GM06990 (cell line): ENCODE data around the gene PIPOX.

Source experiments
- DNase-seq: peaks from one replicate; pipeline ENCODE4 v3.0.0-alpha.2; 2011; ENCODE audit not compliant: insufficient read length; ENCODE audit errors: extremely low read depth
- H3K27me3 ChIP-seq: replicated peaks from 2 replicates; pipeline ENCODE4 v1.6.0; 2011; ENCODE audit warnings: low read length; ENCODE audit not compliant: control insufficient read depth, insufficient read depth
- H3K36me3 ChIP-seq: 2 replicates; pipeline ENCODE4 v1.5.1; 2011; ENCODE audit warnings: low read length; ENCODE audit not compliant: control insufficient read depth, insufficient read depth
- H3K4me3 ChIP-seq: replicated peaks from 2 replicates; pipeline ENCODE4 v1.5.1; 2011; ENCODE audit warnings: low read depth, mild to moderate bottlenecking, control low read depth, low read length
- TF ChIP-seq, protein P1 (sequence below): IDR thresholded peaks from 2 replicates; pipeline ENCODE4 v1.5.1; 2011; ENCODE audit warnings: low read length, control low read depth, mild to moderate bottlenecking, inconsistent platforms; ENCODE audit not compliant: insufficient read depth, poor library complexity, severe bottlenecking

The PIPOX gene

GRCh38 chr17:29058391-29058790 is 15.4 kb downstream of the PIPOX start:
- TF ChIP-seq, protein P1, sequence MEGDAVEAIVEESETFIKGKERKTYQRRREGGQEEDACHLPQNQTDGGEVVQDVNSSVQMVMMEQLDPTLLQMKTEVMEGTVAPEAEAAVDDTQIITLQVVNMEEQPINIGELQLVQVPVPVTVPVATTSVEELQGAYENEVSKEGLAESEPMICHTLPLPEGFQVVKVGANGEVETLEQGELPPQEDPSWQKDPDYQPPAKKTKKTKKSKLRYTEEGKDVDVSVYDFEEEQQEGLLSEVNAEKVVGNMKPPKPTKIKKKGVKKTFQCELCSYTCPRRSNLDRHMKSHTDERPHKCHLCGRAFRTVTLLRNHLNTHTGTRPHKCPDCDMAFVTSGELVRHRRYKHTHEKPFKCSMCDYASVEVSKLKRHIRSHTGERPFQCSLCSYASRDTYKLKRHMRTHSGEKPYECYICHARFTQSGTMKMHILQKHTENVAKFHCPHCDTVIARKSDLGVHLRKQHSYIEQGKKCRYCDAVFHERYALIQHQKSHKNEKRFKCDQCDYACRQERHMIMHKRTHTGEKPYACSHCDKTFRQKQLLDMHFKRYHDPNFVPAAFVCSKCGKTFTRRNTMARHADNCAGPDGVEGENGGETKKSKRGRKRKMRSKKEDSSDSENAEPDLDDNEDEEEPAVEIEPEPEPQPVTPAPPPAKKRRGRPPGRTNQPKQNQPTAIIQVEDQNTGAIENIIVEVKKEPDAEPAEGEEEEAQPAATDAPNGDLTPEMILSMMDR: no peak
- no peaks in the 10 kb centered on the region for H3K36me3 ChIP-seq
- no peak for DNase-seq
- H3K4me3 ChIP-seq: no peak overlapping the region
- H3K27me3 ChIP-seq: peaks cover 1% of the 10 kb centered on the region

DNA sequence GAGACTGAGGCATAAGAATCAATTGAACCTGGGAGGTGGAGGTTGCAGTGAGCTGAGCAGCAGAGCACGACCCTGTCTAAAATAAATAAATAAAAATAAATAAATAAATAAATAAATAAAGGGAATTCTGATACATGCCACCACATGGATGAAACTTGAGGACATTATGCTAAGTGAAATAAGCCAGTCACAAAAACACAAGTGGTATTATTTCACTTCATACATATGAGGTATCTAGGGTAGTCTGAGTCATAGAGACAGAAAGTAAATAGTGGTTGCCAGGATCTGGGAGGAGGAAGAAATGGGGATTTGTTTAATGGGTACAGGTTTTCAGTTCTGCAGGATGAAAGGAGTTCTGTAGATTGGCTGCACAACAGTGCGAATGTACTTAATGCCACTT is 16.3 kb downstream of the PIPOX start:
- Histone ChIP-seq H3K36me3 (no peaks in the 10 kb centered on the region), H3K27me3 (peaks cover 1% of the 10 kb centered on the region), H3K4me3 (no peak overlapping the region)
- TF ChIP-seq, protein P1: no peak
- DNase-seq: no peak

GRCh38 chr17:29060475-29060874 is 17.5 kb downstream of the PIPOX start:
- Histone ChIP-seq H3K36me3 (no peaks in the 10 kb centered on the region), H3K27me3 (no peaks in the 10 kb centered on the region), H3K4me3 (no peak overlapping the region)
- TF ChIP-seq, protein P1: no peak
- DNase-seq: no peak

DNA sequence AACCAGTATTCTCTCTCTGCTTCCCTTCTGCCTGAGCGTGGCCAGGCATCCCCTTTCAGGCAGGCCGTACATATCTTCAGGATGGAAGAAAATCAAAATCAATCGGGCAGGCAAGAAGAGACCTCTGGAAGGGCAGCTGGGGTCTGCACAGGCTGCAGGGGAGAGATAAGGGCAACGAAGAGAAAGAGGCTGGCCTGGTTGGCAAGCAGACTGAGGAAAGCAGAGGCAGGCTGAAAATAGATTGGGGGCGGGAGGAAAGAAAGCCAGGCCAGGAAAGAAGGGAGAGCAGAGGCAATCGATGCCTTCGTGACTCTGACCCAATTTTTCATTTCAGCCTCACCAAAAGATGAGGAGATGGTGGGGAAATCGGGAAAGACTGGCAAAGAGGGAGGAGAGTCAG is 18.1 kb downstream of the PIPOX start:
- H3K4me3 ChIP-seq: no peak overlapping the region
- DNase-seq: no peak
- no peaks in the 10 kb centered on the region for H3K27me3 ChIP-seq
- no peaks in the 10 kb centered on the region for H3K36me3 ChIP-seq
- TF ChIP-seq, protein P1: no peak

- no peak for DNase-seq
- H3K4me3 ChIP-seq: no peak overlapping the region
- TF ChIP-seq, protein P1: no peak
- H3K36me3 ChIP-seq: no peaks in the 10 kb centered on the region
- no peaks in the 10 kb centered on the region for H3K27me3 ChIP-seq
Measured at GRCh38 chr17:29062215-29062614, 19.3 kb downstream of the PIPOX start.

DNA sequence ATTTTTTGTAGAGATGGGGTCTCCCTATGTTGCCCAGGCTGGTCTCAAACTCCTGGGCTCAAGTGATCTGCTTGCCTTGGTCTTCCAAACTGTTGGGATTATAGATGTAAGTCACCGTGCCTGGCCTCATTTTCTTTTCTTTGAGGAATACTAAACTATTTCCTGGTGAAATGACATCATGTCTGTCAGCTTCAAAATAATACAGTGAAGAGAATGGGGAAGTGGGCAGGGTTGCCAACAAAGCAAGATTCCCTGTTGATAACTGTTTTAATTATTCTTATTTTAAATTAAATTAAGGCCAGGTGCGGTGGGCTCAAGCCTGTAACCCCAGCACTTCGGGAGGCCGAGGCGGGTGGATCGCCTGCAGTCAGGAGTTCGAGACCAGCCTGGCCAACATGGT is 21.1 kb downstream of the PIPOX start:
- Histone ChIP-seq H3K36me3 (no peaks in the 10 kb centered on the region), H3K4me3 (no peak overlapping the region), H3K27me3 (no peaks in the 10 kb centered on the region)
- no peak for DNase-seq
- TF ChIP-seq, protein P1: no peak
